GOT3 (cell line): ENCODE data around the gene PRRG1.
"Not testable (repeated sequence)": the region's sequence is repeated elsewhere in the genome, so short reads cannot be mapped to it uniquely, and the experiment has no call there.

Experiments
- DNase-seq: peaks from one replicate; lab custom pipeline; 2025; ENCODE audit warnings: mixed read lengths; lab: John Stamatoyannopoulos, UW

PRRG1 gene

DNA sequence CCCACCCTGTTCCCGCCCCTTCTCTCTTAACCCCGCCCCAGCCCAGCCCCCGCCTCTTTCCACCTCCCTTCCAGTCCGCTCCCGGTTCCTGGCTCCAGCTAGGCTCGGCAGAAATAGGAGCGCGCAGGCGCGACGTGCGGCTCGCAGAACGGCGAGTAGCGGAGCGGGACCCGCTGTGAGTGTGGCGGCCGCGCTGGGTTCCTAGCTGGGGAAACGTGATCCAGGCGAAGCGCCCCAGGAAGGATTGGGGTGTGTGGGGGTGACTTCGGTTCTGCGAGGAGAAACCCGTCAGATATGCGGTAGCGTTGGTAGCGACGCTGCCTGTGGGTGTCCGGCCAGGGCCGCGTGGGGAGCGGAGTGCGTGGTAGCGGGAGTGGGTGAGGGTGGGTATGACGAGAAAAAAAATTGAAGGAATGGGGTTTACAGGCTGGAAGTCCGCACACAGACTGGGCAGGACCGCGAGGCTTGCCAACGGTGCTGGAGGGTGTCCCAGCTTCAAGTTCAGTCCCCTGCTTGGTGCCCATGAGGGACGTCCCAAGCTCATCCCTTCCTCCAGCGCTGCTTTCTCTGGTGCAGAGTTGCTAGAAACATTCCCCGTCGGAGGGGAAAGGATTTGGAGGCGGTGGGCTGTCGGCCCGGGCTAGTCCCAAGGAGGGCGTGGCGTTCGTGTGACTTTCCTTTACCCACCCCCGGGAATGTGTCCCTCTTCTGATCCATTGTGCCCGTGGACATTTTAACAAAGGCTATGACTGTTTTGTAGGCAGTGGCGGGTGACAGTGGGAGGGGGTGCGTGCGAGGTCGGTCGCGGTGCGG is at the start of gene PRRG1:
Gene PRRG1, plus strand, starts transcription at position 144 of the 813 bp plus-strand sequence. CDS start 56,886 bp downstream, outside the sequence.
- peak; percentile 19 for DNase-seq

DNA sequence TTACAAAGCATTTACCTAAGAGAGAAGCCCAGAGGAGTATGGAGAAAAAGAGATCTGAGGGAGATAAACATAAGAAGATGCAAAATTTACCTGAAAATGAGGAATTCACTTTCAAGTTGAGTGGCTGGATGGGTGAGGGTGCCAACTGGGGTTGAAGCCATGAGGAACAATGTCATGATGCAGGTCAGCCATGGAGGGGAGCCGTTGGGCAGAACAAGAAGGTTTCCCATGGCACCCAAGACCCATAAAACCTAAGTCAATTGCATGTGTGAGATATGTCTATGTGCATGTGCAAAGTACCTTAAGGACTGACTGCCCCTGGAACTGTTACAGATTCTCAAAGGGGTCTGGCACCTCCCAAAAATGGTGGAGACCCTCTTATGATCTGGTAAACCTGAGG is 46.6 kb upstream of the PRRG1 start:
- no peak for DNase-seq

DNA sequence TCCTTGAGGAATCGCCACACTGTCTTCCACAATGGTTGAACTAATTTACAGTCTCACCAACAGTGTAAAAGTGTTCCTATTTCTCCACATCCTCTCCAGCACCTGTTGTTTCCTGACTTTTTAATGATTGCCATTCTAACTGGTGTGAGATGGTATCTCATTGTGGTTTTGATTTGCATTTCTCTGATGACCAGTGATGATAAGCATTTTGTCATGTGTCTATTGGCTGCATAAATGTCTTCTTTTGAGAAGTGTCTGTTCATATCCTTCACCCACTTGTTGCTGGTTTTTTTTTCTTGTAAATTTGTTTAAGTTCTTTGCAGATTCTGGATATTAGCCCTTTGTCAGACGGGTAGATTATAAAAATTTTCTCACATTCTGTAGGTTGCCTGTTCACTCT is 43.9 kb upstream of the PRRG1 start:
- DNase-seq, result not testable (repeated sequence)

DNA sequence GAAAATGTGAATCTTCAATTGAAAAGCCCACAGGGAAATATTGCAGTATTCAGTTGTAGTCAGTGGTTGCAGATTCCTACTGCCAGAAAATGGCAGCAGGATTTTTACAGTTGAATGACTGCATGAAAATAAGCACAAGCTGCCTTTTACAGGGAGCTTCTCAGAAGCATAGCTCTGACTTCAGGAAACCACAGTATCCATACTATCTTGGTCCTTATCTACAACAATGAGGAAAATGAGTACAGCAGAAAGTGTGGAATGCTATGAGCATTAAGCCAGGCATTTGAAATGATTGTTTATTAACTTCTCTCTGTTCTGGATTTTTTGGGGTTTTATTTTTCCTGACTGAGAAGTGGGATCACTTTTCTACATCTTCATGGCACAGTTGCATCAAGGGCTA is 34.6 kb upstream of the PRRG1 start:
- no peak for DNase-seq

DNA sequence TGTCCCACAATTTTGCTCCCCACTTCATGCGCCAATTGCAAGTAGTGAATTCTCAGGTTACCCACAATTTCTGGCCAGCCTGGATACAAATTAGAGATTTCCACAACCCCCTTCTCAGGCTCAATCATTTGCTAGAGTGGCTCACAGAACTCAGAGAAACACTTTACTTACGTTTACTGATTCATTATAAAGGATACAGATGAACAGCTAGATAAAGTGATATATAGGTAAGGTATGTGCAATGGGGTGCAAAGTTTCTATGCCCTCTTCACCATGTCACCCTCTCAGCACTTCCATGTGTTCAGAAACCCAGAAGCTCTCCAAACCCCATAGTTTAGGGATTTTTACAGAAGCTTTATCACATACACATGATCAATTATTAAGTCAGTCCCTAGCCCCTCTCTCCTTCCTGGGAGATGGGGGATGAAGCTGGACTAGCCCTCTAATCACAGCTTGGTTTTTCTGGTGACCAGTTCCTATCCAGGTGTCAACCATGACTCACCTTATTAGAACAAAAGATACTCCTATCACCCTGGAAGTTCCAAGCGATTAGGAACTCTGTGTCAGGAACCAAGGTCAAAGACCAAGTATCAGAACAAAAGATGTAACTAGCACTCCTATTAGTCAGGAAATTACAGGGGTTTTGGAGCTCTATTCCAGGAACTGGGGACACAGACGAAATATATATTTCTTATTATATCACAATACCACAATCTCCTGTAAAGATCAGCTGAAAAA is 33.5 kb upstream of the PRRG1 start:
- no peak for DNase-seq

DNA sequence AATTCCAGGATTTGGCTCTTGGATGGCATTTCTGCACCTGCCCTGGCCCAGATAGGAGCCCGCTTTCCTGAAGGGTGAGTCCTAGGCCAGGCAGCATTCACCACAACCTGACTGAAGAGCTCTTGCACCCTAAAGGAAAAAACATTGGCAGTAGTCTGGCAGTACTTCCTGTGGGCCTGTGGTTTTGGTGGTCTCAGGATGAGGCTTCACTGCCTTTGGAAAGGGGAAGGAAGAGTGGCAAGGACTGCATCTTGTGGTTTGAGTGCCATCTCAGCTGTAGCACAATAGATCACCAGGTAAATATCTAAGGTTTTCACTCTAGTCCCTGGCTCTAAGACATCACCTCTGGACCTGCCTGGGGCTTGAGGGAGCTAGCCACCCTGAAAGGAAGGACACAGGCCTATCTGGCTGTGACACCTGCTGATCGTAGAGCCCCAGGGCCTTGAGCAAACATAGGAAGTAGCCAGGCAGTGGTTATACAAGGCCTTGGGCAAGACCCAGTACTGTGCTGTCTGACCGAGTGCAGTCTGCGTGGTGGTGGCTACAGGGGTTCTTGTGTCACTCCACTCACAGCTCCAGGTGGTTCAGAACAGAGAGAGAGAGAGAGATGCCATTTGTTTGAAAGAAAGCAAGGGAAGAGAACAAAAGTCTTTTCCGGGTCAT is 28.5 kb upstream of the PRRG1 start:
- no peak for DNase-seq

DNA sequence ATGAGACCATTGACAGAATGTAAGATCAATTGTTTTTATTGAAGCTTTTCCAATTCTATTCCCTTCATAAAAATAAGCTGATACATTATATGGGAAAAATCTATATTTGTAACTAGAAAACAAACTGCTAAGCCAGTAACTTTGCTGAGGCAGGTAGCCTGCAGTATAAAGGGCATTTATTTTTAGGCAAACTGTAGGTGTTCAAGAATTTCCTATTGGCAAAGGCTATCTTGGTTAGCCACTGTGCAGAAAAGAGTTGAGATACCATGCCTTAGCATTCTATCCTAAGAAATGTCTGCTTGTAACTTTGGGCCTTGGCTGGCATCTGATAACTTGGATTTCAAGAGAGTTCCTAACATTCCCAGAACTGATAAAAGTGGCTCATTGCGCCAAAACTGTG is 18.5 kb upstream of the PRRG1 start:
- DNase-seq, result no peak

DNA sequence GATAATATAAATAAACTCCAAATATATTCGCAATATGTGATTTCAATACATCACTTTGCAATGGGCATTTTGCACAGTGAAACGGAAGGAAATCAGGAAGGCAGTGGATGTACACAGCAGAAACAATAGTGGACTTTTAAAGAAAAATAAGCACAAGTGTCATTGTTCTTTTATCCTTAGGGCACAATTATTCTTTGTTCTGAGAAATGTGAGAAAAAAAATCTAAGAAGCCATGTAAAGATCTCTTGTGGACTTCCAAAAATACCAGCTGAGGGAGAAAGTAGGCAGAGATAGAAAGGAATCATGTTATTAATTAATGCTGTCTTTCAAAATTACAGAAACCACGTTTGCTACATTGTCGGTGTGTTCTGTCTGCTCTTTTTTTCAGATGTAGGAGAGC is 17.6 kb upstream of the PRRG1 start:
- no peak for DNase-seq

DNA sequence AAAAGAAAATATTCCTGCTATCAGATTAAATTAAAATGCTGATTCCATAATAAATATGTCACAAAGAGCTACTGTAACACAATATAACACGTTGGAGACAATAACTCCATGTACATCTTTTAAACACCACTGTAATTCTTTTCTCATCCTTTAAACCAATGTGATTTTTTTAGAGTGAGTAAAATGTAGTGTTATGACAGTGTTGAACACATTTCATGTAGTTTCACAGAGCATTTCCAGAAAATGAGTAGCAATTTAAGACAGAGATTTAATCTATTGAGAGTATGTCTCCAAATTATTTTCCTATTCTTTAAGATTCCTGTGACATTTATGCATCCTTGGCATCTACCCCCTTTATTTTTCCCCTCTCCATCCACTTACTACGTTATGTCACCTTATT is 17.1 kb upstream of the PRRG1 start:
- no peak for DNase-seq

DNA sequence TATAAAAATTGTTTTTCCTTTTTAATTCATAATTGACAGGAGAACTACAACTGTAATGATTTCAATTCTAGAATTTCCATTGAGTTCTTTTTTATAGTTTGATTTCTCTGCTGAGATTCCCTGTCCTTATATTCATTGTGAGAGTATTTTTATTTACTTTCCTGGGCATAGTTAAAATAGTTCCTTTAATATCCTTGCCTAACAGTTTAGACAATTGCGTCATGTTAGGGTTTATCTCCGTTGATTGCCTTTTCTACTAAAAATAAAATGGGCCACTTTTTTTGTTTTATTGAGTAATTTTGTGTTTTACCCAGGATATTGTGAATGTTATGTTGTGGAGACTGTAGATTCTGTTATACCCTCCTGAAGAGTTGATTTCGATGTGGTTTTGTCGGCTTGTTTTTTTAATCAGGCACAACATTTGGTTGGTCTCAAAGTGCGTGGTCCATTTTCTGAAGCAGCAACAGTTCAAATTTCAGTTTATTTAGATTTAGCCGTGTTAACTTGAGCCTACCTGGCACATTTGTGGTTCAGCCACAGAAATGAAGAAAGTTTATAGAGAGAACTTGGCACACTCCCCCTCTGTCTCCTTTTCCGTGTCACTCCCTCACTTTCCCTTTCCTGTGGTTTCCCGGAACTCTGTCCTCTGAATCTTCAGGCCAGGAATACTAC is 16.0 kb upstream of the PRRG1 start:
- DNase-seq, result no peak

DNA sequence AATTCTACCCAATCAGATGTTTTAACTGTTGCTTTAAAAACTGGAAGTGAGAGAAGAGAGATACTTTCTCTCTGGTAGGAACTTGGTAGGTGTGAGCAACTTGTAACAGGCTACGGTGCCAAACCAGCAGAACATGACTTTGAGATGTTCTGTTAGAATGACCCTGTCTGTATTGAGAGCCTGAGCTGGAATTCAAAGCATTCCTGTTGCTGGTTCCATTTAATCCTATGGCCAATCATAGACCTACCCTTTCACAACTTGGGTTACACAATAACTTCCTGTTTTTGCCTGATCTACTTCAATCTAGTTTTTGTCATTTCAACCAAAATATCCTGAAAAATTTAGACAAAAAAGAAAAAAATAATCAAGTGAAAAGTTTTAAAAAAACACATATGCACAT is 1.7 kb upstream of the PRRG1 start:
- no peak for DNase-seq

DNA sequence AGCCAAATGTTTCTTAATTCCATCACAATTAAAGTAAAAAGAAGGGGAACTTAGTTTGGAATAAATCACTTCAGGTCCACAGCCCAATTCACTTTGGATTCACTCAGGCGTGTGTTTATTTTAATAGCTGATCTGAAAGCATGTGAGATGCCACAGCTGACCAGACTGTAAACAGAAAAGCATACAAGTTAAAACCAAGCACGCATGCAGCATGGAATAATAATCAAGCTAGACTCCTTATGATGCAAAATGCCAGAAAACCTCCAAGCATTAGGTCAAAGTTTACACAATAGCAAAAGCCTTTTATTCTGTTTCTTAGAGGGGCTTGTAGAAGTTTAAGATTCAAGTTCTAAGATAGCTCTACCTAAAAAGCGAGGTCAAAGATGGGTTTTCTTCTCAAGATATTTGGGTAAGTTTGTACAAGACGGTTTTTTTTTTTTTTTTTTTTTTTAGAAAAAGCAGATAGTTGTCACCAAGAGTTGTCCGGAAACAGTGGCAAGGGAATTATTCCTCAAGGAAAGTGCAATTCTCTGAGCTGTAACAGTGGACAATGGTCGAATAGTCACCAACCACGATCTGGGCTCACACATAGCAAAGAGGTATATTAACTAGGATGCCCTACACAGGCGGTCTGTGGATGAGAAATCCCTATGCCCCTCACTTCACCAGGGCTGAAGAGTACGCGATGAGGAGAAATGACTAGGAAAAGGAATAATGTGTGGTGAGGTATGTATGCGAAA is 763 bp upstream of the PRRG1 start:
- DNase-seq, result no peak

DNA sequence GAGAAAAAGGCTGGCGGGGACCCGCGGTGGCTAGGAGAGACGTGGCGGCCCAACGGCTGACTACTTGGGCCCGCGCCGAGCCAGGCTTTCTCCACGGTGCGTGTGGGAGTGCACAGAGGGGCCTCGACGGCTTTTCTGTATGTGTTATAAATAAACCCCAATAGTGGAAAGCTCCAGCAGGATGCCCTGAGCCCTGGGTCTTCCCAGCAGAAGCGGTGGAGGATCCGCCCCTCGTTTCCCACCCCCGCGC is 268 bp upstream of the PRRG1 start:
- no peak for DNase-seq

DNA sequence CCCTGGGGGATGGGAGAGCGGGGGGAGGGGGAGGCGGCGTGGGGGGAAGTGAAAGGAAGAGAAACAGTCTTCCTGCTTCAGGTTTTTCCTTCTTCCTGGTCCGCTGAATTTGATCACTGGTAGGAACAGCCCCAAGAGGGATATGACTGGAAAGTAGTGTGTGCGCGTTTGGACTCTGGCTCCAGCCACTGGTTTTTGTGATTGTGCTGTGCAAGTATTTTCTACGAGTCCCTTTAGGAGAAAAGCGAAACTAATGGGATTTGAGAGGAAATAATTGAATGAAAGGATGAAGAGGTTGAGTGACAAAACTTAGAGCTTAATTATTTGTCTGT is 836 bp downstream of the PRRG1 start:
- DNase-seq, result no peak

DNA sequence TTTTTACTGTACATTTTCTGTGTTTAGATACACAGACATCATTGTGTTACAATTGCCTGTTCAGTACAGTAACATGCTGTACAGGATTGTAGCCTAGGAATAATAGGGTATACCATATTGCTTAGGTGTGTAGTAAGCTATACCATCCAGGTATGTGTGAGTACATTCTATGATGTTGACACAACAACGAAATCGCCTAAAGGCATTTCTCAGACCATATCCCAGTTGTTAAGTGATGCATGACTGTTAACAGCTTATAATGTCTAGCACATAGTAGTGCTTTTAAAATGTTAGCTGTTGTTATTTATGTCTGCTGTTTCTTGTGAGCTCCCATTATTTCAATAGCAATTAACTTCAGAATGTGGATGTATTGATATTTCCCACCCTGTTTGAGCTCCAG is 4.5 kb downstream of the PRRG1 start:
- DNase-seq, result no peak

DNA sequence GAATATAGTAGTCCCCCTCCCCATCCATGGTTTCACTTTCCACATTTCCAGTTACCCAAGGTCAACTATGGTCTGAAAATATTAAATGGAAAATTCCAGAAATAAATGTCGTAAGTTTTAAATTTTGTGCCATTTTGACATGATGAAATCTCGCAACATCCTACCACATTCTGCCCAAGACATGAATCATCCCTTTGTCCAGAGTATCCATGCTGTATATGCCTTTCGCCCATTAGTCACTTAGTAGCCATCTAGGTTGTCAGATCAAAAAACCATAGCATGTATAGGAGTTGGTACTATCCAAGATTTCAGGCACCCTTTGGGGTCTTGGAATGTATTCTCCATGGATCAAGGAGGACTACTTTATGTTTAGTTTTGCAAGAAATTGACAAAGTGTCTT is 8.3 kb downstream of the PRRG1 start:
- no peak for DNase-seq

DNA sequence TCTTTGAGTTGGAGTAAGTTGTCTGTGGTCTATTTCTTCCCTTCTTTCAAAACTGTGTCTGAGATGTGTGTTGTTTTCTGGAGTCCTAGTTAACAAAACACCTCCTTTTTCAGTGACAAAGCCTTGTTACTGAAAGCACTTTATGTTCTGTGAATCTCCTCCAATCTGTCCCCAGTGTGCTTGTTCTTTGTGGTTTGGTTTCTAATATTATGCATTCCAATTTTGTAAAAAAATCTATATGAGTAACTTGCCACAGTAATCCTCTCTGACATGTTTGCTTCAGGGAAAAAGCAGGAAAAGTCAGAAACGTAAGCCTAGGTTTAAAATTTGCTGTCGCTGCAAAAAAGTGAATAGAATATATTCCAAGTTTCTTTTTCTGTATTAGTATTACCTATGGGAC is 12.4 kb downstream of the PRRG1 start:
- DNase-seq, result no peak

DNA sequence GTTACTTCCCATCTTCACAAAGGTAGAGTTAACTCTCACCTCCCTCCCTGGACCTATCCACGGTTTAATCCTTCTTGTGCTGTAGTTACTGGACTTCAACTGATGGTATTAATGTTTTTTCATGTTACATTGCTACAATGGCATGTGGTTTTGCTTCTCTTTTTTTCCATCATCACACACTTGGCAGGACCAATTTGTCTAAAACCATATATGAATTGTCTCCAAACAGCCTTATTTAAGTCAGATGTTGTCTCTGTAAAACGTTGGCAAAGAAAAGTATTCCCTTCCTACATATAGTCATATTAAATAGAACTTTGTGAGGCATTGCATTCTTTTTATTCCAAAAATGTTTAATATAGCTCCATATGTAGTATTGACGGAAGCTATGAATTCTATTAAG is 15.5 kb downstream of the PRRG1 start:
- DNase-seq, result no peak

DNA sequence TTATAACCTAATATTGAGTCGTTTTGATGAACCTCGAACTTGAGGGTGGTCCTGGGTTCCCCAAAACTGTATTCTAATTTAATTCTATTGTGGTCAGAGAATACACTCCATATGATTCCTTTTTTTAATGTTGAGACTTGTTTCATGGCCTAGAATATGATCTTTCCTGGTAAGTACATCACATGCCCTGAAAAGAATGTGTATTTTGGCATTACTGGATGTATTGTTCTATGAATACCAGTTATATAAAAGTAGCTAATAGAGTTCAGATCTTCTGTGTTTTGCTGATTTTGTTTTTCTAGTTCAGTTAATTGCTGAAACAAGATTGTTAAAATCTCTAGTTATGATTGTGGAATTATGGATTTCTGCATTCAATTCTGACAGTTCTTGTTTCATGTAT is 18.8 kb downstream of the PRRG1 start:
- no peak for DNase-seq

DNA sequence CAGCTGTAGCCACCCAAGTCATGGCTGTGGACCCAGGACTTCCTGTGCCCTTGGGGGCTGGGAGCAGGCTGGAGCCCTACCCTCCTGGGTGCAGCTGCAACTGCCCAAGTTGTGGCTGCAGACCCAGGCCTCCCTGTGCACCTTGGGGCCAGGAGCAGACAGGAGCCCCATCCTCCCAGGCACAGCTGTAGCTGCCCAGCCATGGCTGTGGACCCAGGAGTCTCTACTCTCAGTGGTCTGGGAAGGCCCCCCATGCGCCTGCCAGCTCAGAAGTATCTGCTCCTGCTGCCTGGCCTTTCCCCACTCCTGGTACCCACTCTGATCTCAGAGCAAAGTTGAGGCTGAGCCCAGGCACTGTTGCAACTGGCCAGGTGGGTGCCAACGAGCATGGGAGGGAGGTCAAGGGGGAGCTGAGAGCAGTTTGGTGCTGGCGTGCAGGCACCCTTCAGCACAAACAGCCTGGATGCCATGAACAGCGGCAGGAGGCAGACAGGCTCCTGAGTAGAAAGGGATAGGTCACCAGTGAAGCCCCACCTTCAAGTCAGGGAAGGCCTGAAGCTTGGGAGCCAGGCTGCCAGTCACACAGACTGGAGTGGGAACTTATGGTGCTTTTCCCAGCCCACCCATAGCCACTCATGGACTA is 21.5 kb downstream of the PRRG1 start:
- no peak for DNase-seq

DNA sequence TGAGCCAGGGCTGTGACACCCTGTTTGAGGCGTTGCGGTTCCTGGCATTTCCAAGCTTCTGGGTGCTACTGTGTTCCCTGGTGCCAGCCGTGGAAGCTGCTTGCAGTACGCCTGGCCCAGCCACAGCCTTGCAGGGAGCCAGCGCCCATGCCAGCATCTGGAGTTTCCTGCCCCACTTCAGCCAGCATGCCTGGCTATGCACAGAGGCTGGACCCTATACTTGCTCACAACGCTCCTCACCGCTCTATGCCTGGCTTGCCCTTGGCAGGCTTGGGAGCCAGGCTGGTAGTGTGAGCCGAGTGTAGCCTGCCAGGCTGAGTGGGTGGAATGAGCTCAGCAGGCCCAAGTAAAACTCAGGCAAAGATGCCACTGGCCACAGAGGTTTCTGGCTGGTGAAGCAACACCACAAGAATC is 22.4 kb downstream of the PRRG1 start:
- DNase-seq, result no peak

DNA sequence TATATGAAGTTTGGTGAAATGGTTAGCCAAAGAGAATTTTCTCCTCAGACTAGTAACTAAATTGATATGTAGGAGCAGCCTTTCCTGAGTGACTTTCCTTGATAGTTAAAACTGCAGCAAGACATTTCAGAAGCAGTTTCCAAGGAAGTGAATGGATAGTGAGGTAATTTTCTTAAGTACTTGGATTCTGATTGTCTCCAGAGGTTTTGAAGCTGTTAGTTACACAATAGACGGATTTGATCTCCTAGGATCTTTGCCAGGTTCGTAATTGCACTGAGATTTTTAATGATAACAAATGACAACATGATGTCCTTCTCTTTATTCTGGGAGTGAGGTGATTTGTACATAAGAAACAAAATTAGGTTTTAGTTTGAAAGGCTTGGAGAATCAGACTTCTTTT is 29.2 kb downstream of the PRRG1 start:
- no peak for DNase-seq
